Measurements from ENCODE around the gene MIEN1. TPM values are rescaled to one million over a fixed set of nuclear protein-coding genes. Genes with fewer than 3 reads are reported as not detected.
A peak's percentile ranks its signal among the peaks of the same experiment; 100 is the strongest.

Gene MIEN1
- total and polyA plus RNA-seq, 2 of the 13 experiments (the other 11 are each of a cell fraction or from before 2014, with no cell fraction given), result 40.6 to 56.6 TPM

GRCh38 chr17:39751637-39752036 is 21.3 kb upstream of the MIEN1 start (continued):
- TF ChIP-seq SUZ12 (IDR thresholded peaks at IDR 0.05; ENCODE audit: low read depth, low read length) (no peak), RARA (CRISPR knock-in tag; IDR thresholded peaks at IDR 0.05) (peak; percentile 93), HES4 (CRISPR knock-in tag; IDR thresholded peaks at IDR 0.05; ENCODE audit: borderline replicate concordance) (0 out of 2 replicates have a peak, but pooled peaks have one; percentile 29), NR0B2 (CRISPR knock-in tag; IDR thresholded peaks at IDR 0.05) (0 out of 2 replicates have a peak, but pooled peaks have one; percentile 12), BCL6 (CRISPR knock-in tag; IDR thresholded peaks at IDR 0.05) (0 out of 2 replicates have a peak, but pooled peaks have one; percentile 25), ZIK1 (CRISPR knock-in tag; IDR thresholded peaks at IDR 0.05; ENCODE audit: borderline replicate concordance, low read depth) (no peak), ZNF530 (CRISPR knock-in tag; IDR thresholded peaks at IDR 0.05; ENCODE audit: low read depth) (no peak), THRA (CRISPR knock-in tag; IDR thresholded peaks at IDR 0.05; ENCODE audit: borderline replicate concordance) (peak; percentile 56; the same call in 1 of the 2 replicates), XBP1 (CRISPR knock-in tag; IDR thresholded peaks at IDR 0.05) (no peak), HOXD1 (CRISPR knock-in tag; IDR thresholded peaks at IDR 0.05) (no peak), PATZ1 (CRISPR knock-in tag; IDR thresholded peaks at IDR 0.05) (peak; percentile 34; the same call in 1 of the 2 replicates), MTA3 (CRISPR knock-in tag; IDR thresholded peaks at IDR 0.05) (no peak), ZNF768 (CRISPR knock-in tag; IDR thresholded peaks at IDR 0.05) (0 out of 2 replicates have a peak, but pooled peaks have one; percentile 5), JDP2 (CRISPR knock-in tag; IDR thresholded peaks at IDR 0.05; ENCODE audit: borderline replicate concordance) (no peak), ZNF879 (CRISPR knock-in tag; IDR thresholded peaks at IDR 0.05) (no peak), SKI (IDR thresholded peaks at IDR 0.05; ENCODE audit: partially characterized antibody) (peak; percentile 19)

Measured in HepG2 (cell line).